ENCODE data around the gene ISOC2.
A peak's percentile ranks its signal among the peaks of the same experiment; 100 is the strongest.
"Not testable (repeated sequence)": the region's sequence is repeated elsewhere in the genome, so short reads cannot be mapped to it uniquely, and the experiment has no call there.

The ISOC2 gene

GRCh38 chr19:55456347-55456746 is 5.1 kb downstream of the ISOC2 start:
- DNase-seq = no peak

- no peak for DNase-seq
These were observed 5.7 kb downstream of the ISOC2 start for GRCh38 chr19:55455576-55456235.

- peak; percentile 43 to 59 for DNase-seq
These were observed 6.6 kb downstream of the ISOC2 start for GRCh38 chr19:55454787-55455243.

GRCh38 chr19:55453511-55454260 is 7.8 kb downstream of the ISOC2 start:
- DNase-seq = no peak

- peak; percentile 50 to 57 for DNase-seq
These were observed 8.6 kb downstream of the ISOC2 start for GRCh38 chr19:55452749-55453346.

GRCh38 chr19:55451965-55452748 is 9.3 kb downstream of the ISOC2 start:
- peak; percentile 43 to 47 for DNase-seq

- no peak for DNase-seq
These were observed 10.1 kb downstream of the ISOC2 start for GRCh38 chr19:55451163-55451964.

GRCh38 chr19:55449469-55449868 is 12.0 kb downstream of the ISOC2 start:
- no peak for DNase-seq

- DNase-seq = not testable (repeated sequence)
These were observed 13.3 kb downstream of the ISOC2 start for GRCh38 chr19:55448175-55448490.

- DNase-seq = no peak
These were observed 13.8 kb downstream of the ISOC2 start for GRCh38 chr19:55447421-55448174.

GRCh38 chr19:55446060-55446459 is 15.4 kb downstream of the ISOC2 start:
- no peak for DNase-seq

GRCh38 chr19:55444646-55445045 is 16.8 kb downstream of the ISOC2 start:
- no peak for DNase-seq

- no peak for DNase-seq
These were observed 17.5 kb downstream of the ISOC2 start for GRCh38 chr19:55443824-55444480.

GRCh38 chr19:55443045-55443823 is 18.2 kb downstream of the ISOC2 start, which contains the start of gene SHISA7:
TSS of gene SHISA7 (minus strand) at chr19:55443300. CDS start at chr19:55442863, 437 bp downstream.
- no peak for DNase-seq

GRCh38 chr19:55442372-55442961 is 19.0 kb downstream of the ISOC2 start:
- DNase-seq = no peak

- DNase-seq = no peak
These were observed 19.6 kb downstream of the ISOC2 start for GRCh38 chr19:55441692-55442321.

GRCh38 chr19:55441319-55441691 is 20.1 kb downstream of the ISOC2 start:
- DNase-seq = no peak

GRCh38 chr19:55440411-55441105 is 20.9 kb downstream of the ISOC2 start:
- no peak for DNase-seq

GRCh38 chr19:55439052-55439451 is 22.4 kb downstream of the ISOC2 start:
- no peak for DNase-seq
